Keratinocyte (primary cell): ENCODE measurements around the gene HEPACAM. TPM values are rescaled to one million over a fixed set of nuclear protein-coding genes. Genes with fewer than 3 reads are reported as not detected.

ENCODE experiments used
- DNase-seq: peaks from one replicate; pipeline ENCODE4 v3.0.0-alpha.2; 2011; ENCODE audit warnings: low read depth, missing footprints, low spot score
- FAIRE-seq: peaks from 2 replicates; lab custom pipeline; 2011; peaks lifted over from hg19 to GRCh38; lab: Jason Lieb, UNC
- H2AFZ ChIP-seq: 2 replicates; pipeline ENCODE4 v1.6.0; 2012; ENCODE audit warnings: low read length, control low read depth, inconsistent platforms; ENCODE audit not compliant: control insufficient read depth
- H3K27ac ChIP-seq: 2 replicates; pipeline ENCODE4 v1.5.1; 2011; ENCODE audit warnings: low read length; ENCODE audit not compliant: control insufficient read depth, insufficient read depth
- H3K27me3 ChIP-seq: 3 replicates; pipeline ENCODE4 v1.6.0; 2011; ENCODE audit warnings: low read length; ENCODE audit not compliant: control insufficient read depth, insufficient read depth; ENCODE audit errors: extremely low read depth
- H3K36me3 ChIP-seq, 2 experiments: 2 replicates in 1 of 2; 3 replicates in 1 of 2; pipeline ENCODE4 v1.5.1; 2011; ENCODE audit warnings: low read length in 2 of 2, mild to moderate bottlenecking in 1 of 2; ENCODE audit not compliant: control insufficient read depth in 2 of 2, insufficient read depth in 2 of 2; ENCODE audit errors: extremely low read depth in 1 of 2
- H3K4me1 ChIP-seq: 3 replicates; pipeline ENCODE4 v1.5.1; 2011; ENCODE audit warnings: low read length; ENCODE audit not compliant: control insufficient read depth, insufficient read depth; ENCODE audit errors: extremely low read depth
- H3K4me2 ChIP-seq: 3 replicates; pipeline ENCODE4 v1.6.0; 2011; ENCODE audit warnings: low read depth, low read length; ENCODE audit not compliant: control insufficient read depth, insufficient read depth; ENCODE audit errors: extremely low read depth
- H3K4me3 ChIP-seq, 3 experiments: fragments of 200-600 bp in 1 of 3; sonication (generic) in 1 of 3; 2 replicates in 2 of 3; 3 replicates in 1 of 3; pipeline ENCODE4 v1.5.1; 2011 to 2016; ENCODE audit warnings: low read length in 3 of 3, mild to moderate bottlenecking in 3 of 3, control low read depth in 2 of 3, inconsistent platforms in 1 of 3, low read depth in 1 of 3, mixed read lengths in 1 of 3, mixed run types in 1 of 3, moderate library complexity in 1 of 3; ENCODE audit not compliant: control insufficient read depth in 2 of 3, insufficient read depth in 2 of 3; ENCODE audit errors: extremely low read depth in 1 of 3
- H3K79me2 ChIP-seq: 2 replicates; pipeline ENCODE4 v1.6.0; 2012; ENCODE audit warnings: low read length; ENCODE audit not compliant: control insufficient read depth, insufficient read depth
- H3K9ac ChIP-seq: 3 replicates; pipeline ENCODE4 v1.6.0; 2011; ENCODE audit warnings: low read length; ENCODE audit not compliant: control insufficient read depth, insufficient read depth; ENCODE audit errors: extremely low read depth
- H3K9me1 ChIP-seq: 3 replicates; pipeline ENCODE4 v1.6.0; 2011; ENCODE audit warnings: low read length; ENCODE audit not compliant: control insufficient read depth, insufficient read depth; ENCODE audit errors: extremely low read depth
- H3K9me3 ChIP-seq: 2 replicates; pipeline ENCODE4 v1.5.1; 2012; ENCODE audit warnings: low read depth, low read length; ENCODE audit not compliant: control insufficient read depth
- H4K20me1 ChIP-seq: 3 replicates; pipeline ENCODE4 v1.6.0; 2011; ENCODE audit warnings: low read length; ENCODE audit not compliant: control insufficient read depth, insufficient read depth; ENCODE audit errors: extremely low read depth
- EZH2 ChIP-seq: IDR thresholded peaks from one replicate; pipeline ENCODE4 v1.6.1; 2012; ENCODE audit warnings: inconsistent platforms, mild to moderate bottlenecking, low read length, moderate library complexity
- dilution Hi-C: fragments of 300-500 bp; cut with MboI; formaldehyde crosslinking; loops from one replicate; pipeline ENCODE4 v1.7.0; 2020; ENCODE audit warnings: low sequenced_read_pairs; ENCODE audit not compliant: extremely low pct_ligation_motif_present
- polyA plus RNA-seq, 5 experiments: library from polyadenylated mRNA; depleted of rRNA in 3 of 5; stranded (reverse) in 3 of 5; stranded (forward) in 1 of 5; unstranded in 1 of 5; fragments of >200 nt; gene quantifications; 1 replicate in 1 of 5; 2 replicates in 3 of 5; 3 replicates in 1 of 5; pipeline versions ENCODE4 v1.2.1 to v1.2.3, GENCODE V29; 2011 to 2012; ENCODE audit warnings: missing spikeins in 2 of 5, low read depth in 1 of 5, low replicate concordance in 1 of 5
- TF ChIP-seq, protein P1 (sequence below), 3 experiments: IDR thresholded peaks in 1 of 3; conservative IDR thresholded peaks in 1 of 3; optimal IDR thresholded peaks in 1 of 3; 2 replicates in 2 of 3; 3 replicates in 1 of 3; pipeline versions ENCODE3 to v1.5.1; 2011; ENCODE audit warnings: low read length in 3 of 3, mild to moderate bottlenecking in 3 of 3, moderate library complexity in 2 of 3, control low read depth in 1 of 3, inconsistent platforms in 1 of 3; ENCODE audit not compliant: insufficient read depth in 2 of 3; ENCODE audit errors: extremely low read depth in 1 of 3

HEPACAM gene
- polyA plus RNA-seq, 1 donor (not counting 4 experiments of a cell fraction or from before 2014, with no cell fraction given), result not detected

DNA sequence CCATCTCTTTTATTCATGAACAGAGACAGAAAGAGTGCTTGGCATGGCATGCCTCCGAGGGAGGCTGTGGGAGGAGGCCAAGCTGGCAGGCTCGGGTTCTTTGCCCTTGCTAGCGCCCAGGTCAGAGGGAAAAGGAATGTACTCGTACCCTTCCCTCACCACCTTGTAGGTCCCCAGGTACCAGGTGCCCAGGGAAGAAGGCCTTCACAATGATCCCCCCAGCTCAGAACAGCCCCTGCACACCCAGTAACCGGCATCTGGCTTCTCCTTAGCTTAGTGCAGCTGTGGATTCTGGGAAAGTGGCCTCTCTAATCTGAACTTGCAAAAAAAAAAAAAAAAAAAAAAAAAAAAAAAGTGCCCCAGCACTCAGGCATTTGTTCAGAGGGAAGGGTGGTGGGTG is 15.5 kb downstream of the HEPACAM start:
- H3K4me2 ChIP-seq, result peak overlapping the region; percentile 64
- peaks cover 16% of the 10 kb centered on the region for H3K27me3 ChIP-seq
- H2AFZ ChIP-seq, result no peak overlapping the region
- no peaks in the 10 kb centered on the region for H3K9me3 ChIP-seq
- no peaks in the 10 kb centered on the region for H3K9me1 ChIP-seq
- FAIRE-seq, result no peak
- H3K79me2 ChIP-seq, result no peaks in the 10 kb centered on the region
- dilution Hi-C loops, result no loop called here
- no peak for DNase-seq
- H3K4me1 ChIP-seq, result no peaks in the 10 kb centered on the region
- H3K27ac ChIP-seq, result no peak overlapping the region
- no peaks in the 10 kb centered on the region for H4K20me1 ChIP-seq
- H3K4me3 ChIP-seq, result no peak overlapping the region
- no peaks in the 10 kb centered on the region for H3K36me3 ChIP-seq
- TF ChIP-seq, protein P1, sequence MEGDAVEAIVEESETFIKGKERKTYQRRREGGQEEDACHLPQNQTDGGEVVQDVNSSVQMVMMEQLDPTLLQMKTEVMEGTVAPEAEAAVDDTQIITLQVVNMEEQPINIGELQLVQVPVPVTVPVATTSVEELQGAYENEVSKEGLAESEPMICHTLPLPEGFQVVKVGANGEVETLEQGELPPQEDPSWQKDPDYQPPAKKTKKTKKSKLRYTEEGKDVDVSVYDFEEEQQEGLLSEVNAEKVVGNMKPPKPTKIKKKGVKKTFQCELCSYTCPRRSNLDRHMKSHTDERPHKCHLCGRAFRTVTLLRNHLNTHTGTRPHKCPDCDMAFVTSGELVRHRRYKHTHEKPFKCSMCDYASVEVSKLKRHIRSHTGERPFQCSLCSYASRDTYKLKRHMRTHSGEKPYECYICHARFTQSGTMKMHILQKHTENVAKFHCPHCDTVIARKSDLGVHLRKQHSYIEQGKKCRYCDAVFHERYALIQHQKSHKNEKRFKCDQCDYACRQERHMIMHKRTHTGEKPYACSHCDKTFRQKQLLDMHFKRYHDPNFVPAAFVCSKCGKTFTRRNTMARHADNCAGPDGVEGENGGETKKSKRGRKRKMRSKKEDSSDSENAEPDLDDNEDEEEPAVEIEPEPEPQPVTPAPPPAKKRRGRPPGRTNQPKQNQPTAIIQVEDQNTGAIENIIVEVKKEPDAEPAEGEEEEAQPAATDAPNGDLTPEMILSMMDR (optimal IDR thresholded peaks at IDR 0.05 in 1 of 3, IDR thresholded peaks at IDR 0.05 in 1 of 3, conservative IDR thresholded peaks at IDR 0.05 in 1 of 3; ENCODE audit: extremely low read depth in 1 of 3, insufficient read depth in 2 of 3, low read length in 3 of 3), result no peak
- no peak for TF ChIP-seq EZH2
- no peak overlapping the region for H3K9ac ChIP-seq

DNA sequence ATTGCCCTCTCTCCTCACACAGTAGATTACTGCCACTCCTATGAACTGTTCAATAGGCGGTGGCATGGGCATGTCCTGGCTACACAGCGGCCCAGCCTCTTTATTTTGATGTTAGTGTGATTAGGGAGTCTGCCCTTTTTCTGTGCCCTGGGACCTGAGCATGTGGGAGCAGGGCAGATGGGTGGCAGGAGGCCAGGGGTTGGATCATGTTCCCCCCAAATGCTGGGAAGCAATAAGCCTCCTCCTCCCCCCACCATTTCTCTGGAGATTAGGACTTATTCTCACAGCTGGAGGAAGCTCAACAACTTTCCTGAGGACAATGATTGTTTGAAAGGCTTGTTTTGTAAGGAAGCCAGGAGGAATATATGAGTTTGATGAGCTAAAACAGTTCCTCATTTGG is 15.9 kb downstream of the HEPACAM start:
- H3K4me3 ChIP-seq, result no peak overlapping the region
- H4K20me1 ChIP-seq, result no peaks in the 10 kb centered on the region
- no peaks in the 10 kb centered on the region for H3K9me3 ChIP-seq
- TF ChIP-seq EZH2, result no peak
- TF ChIP-seq, protein P1 (optimal IDR thresholded peaks at IDR 0.05 in 1 of 3, IDR thresholded peaks at IDR 0.05 in 1 of 3, conservative IDR thresholded peaks at IDR 0.05 in 1 of 3; ENCODE audit: extremely low read depth in 1 of 3, insufficient read depth in 2 of 3, low read length in 3 of 3), result no peak
- no peak overlapping the region for H3K27ac ChIP-seq
- H3K9me1 ChIP-seq, result no peaks in the 10 kb centered on the region
- no peak for FAIRE-seq
- peaks cover 16% of the 10 kb centered on the region for H3K27me3 ChIP-seq
- dilution Hi-C loops, result no loop called here
- no peak overlapping the region for H3K4me2 ChIP-seq
- no peak overlapping the region for H2AFZ ChIP-seq
- no peak for DNase-seq
- H3K4me1 ChIP-seq, result no peaks in the 10 kb centered on the region
- no peaks in the 10 kb centered on the region for H3K79me2 ChIP-seq
- H3K9ac ChIP-seq, result no peak overlapping the region
- H3K36me3 ChIP-seq, result no peaks in the 10 kb centered on the region
